Measurements from ENCODE around the gene BABAM1. TPM values are rescaled to one million over a fixed set of nuclear protein-coding genes. Genes with fewer than 3 reads are reported as not detected.
"Not testable (repeated sequence)": the region's sequence is repeated elsewhere in the genome, so short reads cannot be mapped to it uniquely, and the experiment has no call there.

BABAM1 gene
- total RNA-seq, 1 donor from 2014 or later, result 92.5 TPM

GRCh38 chr19:17264641-17264979 is 2.6 kb upstream of the BABAM1 start, which contains the start of gene USHBP1:
Gene USHBP1 (minus strand): TSS chr19:17264745. CDS start chr19:17264299, 446 bp downstream.
- no peaks in the 10 kb centered on the region for H3K36me3 Mint-ChIP-seq (ENCODE audit: unreplicated experiment)
- no peak for DNase-seq (ENCODE audit: extremely low spot score, unreplicated experiment)
- H3K4me1 Mint-ChIP-seq (ENCODE audit: unreplicated experiment), result peaks cover 7% of the 10 kb centered on the region
- H3K27me3 Mint-ChIP-seq (ENCODE audit: unreplicated experiment), result peaks cover 2% of the 10 kb centered on the region
- no peaks in the 10 kb centered on the region for H3K9me3 Mint-ChIP-seq (ENCODE audit: unreplicated experiment)
- no peak for TF ChIP-seq CTCF (IDR thresholded peaks at IDR 0.05)
- no peak within 1 kb of the TSS for H3K4me3 Mint-ChIP-seq (ENCODE audit: unreplicated experiment)
- no peak within 1 kb of the TSS for H3K27ac Mint-ChIP-seq (ENCODE audit: unreplicated experiment)

GRCh38 chr19:17266026-17266425 is 1.2 kb upstream of the BABAM1 start:
- H3K27ac Mint-ChIP-seq (ENCODE audit: unreplicated experiment), result no peak overlapping the region
- no peak overlapping the region for H3K4me3 Mint-ChIP-seq (ENCODE audit: unreplicated experiment)
- peaks cover 3% of the 10 kb centered on the region for H3K36me3 Mint-ChIP-seq (ENCODE audit: unreplicated experiment)
- H3K4me1 Mint-ChIP-seq (ENCODE audit: unreplicated experiment), result peaks cover 7% of the 10 kb centered on the region
- no peaks in the 10 kb centered on the region for H3K27me3 Mint-ChIP-seq (ENCODE audit: unreplicated experiment)
- H3K9me3 Mint-ChIP-seq (ENCODE audit: unreplicated experiment), result no peaks in the 10 kb centered on the region
- TF ChIP-seq CTCF (IDR thresholded peaks at IDR 0.05), result no peak
- DNase-seq (ENCODE audit: extremely low spot score, unreplicated experiment), result no peak

GRCh38 chr19:17266589-17266974 is 661 bp upstream of the BABAM1 start:
- Mint-ChIP-seq H3K27ac (ENCODE audit: unreplicated experiment) (peak overlapping the region; percentile 89), H3K4me3 (ENCODE audit: unreplicated experiment) (no peak overlapping the region), H3K27me3 (ENCODE audit: unreplicated experiment) (no peaks in the 10 kb centered on the region), H3K9me3 (ENCODE audit: unreplicated experiment) (no peaks in the 10 kb centered on the region), H3K4me1 (ENCODE audit: unreplicated experiment) (peaks cover 7% of the 10 kb centered on the region), H3K36me3 (ENCODE audit: unreplicated experiment) (peaks cover 8% of the 10 kb centered on the region)
- no peak for DNase-seq (ENCODE audit: extremely low spot score, unreplicated experiment)
- TF ChIP-seq CTCF (IDR thresholded peaks at IDR 0.05), result no peak

GRCh38 chr19:17268754-17269153 is 1.5 kb downstream of the BABAM1 start:
- Mint-ChIP-seq H3K4me3 (ENCODE audit: unreplicated experiment) (peak overlapping the region; percentile 84), H3K27ac (ENCODE audit: unreplicated experiment) (no peak overlapping the region), H3K36me3 (ENCODE audit: unreplicated experiment) (peaks cover 11% of the 10 kb centered on the region), H3K27me3 (ENCODE audit: unreplicated experiment) (no peaks in the 10 kb centered on the region), H3K9me3 (ENCODE audit: unreplicated experiment) (no peaks in the 10 kb centered on the region), H3K4me1 (ENCODE audit: unreplicated experiment) (peaks cover 7% of the 10 kb centered on the region)
- no peak for DNase-seq (ENCODE audit: extremely low spot score, unreplicated experiment)
- no peak for TF ChIP-seq CTCF (IDR thresholded peaks at IDR 0.05)

- H3K36me3 Mint-ChIP-seq (ENCODE audit: unreplicated experiment), result peaks cover 27% of the 10 kb centered on the region
- H3K4me1 Mint-ChIP-seq (ENCODE audit: unreplicated experiment); H3K4me3 Mint-ChIP-seq (ENCODE audit: unreplicated experiment); H3K9me3 Mint-ChIP-seq (ENCODE audit: unreplicated experiment); H3K27me3 Mint-ChIP-seq (ENCODE audit: unreplicated experiment); DNase-seq (ENCODE audit: extremely low spot score, unreplicated experiment); H3K27ac Mint-ChIP-seq (ENCODE audit: unreplicated experiment): not testable (repeated sequence)
Measured at GRCh38 chr19:17274892-17275291, 7.6 kb downstream of the BABAM1 start.
